Vagina (tissue), 2 donors: Measurements from ENCODE around the gene ALDH3B1.

Source experiments
- POLR2A ChIP-seq, 2 donors: fragments of 450-650 bp; IDR thresholded peaks; one replicate each; pipeline ENCODE4 v1.6.1; 2017; ENCODE audit warnings: antibody characterized with exemption in 2 of 2, mild to moderate bottlenecking in 2 of 2, moderate library complexity in 2 of 2
- TF ChIP-seq, protein P1 (sequence below), 3 experiments: fragments of 450-650 bp in 2 of 3; fragments of 200-600 bp in 1 of 3; sonication (generic) in 1 of 3; IDR thresholded peaks; one replicate each; pipeline ENCODE4 v1.5.1; 2017 to 2019; ENCODE audit warnings: antibody characterized with exemption in 3 of 3, mild to moderate bottlenecking in 2 of 3, moderate library complexity in 2 of 3

DNA sequence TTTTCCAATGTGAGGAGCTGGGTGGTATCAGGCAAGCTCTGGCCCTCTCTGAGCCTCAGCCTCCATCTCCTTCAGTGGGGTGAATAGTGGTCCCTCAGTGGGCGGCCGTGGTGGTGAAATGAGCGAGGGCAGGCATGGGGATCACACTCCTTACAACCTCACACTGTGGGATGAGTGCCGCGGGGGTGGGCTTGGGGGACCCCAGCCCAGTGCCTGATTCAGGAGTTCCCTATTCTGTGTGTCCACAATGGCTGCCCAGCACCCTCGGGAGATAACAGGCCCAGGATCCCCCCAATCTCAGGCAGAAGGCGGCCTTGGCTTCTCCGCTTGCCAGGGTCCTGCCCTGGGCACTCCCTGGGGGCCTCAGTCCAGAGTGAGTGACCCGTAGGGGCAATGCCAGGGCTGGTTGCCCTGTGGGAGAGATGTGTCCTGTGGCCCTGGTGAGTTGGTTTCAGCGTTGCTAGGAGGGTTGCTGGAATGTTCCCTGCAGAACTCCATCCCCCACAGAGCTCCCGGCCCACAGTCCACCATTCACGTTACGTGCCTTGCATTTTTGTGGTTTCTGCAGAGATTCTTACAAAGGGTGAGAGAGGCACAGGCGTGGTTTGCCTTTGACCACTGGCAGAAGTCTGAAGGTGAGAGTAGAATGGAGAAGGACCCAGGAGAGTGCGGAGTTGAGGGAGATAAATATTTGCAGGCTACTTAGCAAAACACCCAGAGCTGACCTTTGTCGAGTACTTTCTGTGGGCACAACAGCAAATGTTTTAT, 2.9 kb downstream of the ALDH3B1 start:
- TF ChIP-seq POLR2A (IDR thresholded peaks at IDR 0.05): no peak
- TF ChIP-seq, protein P1, sequence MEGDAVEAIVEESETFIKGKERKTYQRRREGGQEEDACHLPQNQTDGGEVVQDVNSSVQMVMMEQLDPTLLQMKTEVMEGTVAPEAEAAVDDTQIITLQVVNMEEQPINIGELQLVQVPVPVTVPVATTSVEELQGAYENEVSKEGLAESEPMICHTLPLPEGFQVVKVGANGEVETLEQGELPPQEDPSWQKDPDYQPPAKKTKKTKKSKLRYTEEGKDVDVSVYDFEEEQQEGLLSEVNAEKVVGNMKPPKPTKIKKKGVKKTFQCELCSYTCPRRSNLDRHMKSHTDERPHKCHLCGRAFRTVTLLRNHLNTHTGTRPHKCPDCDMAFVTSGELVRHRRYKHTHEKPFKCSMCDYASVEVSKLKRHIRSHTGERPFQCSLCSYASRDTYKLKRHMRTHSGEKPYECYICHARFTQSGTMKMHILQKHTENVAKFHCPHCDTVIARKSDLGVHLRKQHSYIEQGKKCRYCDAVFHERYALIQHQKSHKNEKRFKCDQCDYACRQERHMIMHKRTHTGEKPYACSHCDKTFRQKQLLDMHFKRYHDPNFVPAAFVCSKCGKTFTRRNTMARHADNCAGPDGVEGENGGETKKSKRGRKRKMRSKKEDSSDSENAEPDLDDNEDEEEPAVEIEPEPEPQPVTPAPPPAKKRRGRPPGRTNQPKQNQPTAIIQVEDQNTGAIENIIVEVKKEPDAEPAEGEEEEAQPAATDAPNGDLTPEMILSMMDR (IDR thresholded peaks at IDR 0.05): no peak
